Medulla oblongata (tissue), 1 donor: ENCODE results near the gene BCOR.

Experiments used
- DNase-seq: peaks from one replicate; pipeline ENCODE4 v3.0.0-alpha.2; 2015; ENCODE audit errors: extremely low spot score

BCOR gene

GRCh38 chrX:40097504-40098263 lies at the start of gene BCOR:
Gene BCOR (minus strand): TSS chrX:40097958. CDS start chrX:40077929, 20,029 bp downstream.
- peak; percentile 43 for DNase-seq

GRCh38 chrX:40147126-40147952 lies 49.6 kb upstream of the BCOR start:
- no peak for DNase-seq

- DNase-seq: peak; percentile 57
These were observed 48.7 kb upstream of the BCOR start for GRCh38 chrX:40146262-40147125.

GRCh38 chrX:40145923-40146261 lies 48.1 kb upstream of the BCOR start:
- DNase-seq: no peak

- no peak for DNase-seq
These were observed 47.5 kb upstream of the BCOR start for GRCh38 chrX:40145001-40145922.

GRCh38 chrX:40144576-40144975 lies 46.8 kb upstream of the BCOR start:
- no peak for DNase-seq

- no peak for DNase-seq
These were observed 46.2 kb upstream of the BCOR start for GRCh38 chrX:40143987-40144386.

GRCh38 chrX:40143001-40143400 lies 45.2 kb upstream of the BCOR start:
- DNase-seq: no peak

- DNase-seq: no peak
These were observed 44.7 kb upstream of the BCOR start for GRCh38 chrX:40142417-40142816.

GRCh38 chrX:40140706-40141499 lies 43.1 kb upstream of the BCOR start:
- DNase-seq: peak; percentile 29

GRCh38 chrX:40132751-40133150 lies 35.0 kb upstream of the BCOR start:
- no peak for DNase-seq

GRCh38 chrX:40131654-40132337 lies 34.0 kb upstream of the BCOR start:
- no peak for DNase-seq

- DNase-seq: no peak
These were observed 32.4 kb upstream of the BCOR start for GRCh38 chrX:40130207-40130606.

- DNase-seq: no peak
These were observed 29.3 kb upstream of the BCOR start for GRCh38 chrX:40127052-40127451.

GRCh38 chrX:40122487-40122886 lies 24.7 kb upstream of the BCOR start:
- DNase-seq: no peak

GRCh38 chrX:40121618-40122017 lies 23.9 kb upstream of the BCOR start:
- DNase-seq: no peak

- no peak for DNase-seq
These were observed 23.3 kb upstream of the BCOR start for GRCh38 chrX:40120838-40121580.

GRCh38 chrX:40117715-40118285 lies 20.0 kb upstream of the BCOR start:
- DNase-seq: no peak

GRCh38 chrX:40116925-40117324 lies 19.2 kb upstream of the BCOR start:
- no peak for DNase-seq
